ENCODE measurements around the gene GPSM3. TPM values are rescaled to one million over a fixed set of nuclear protein-coding genes. Genes with fewer than 3 reads are reported as not detected.
"Not testable (repeated sequence)": the region's sequence is repeated elsewhere in the genome, so short reads cannot be mapped to it uniquely, and the experiment has no call there.

The GPSM3 gene
- total and polyA plus RNA-seq, 3 donors from 2014 or later: 5.4 to 11.3 (median 7.7) TPM

DNA sequence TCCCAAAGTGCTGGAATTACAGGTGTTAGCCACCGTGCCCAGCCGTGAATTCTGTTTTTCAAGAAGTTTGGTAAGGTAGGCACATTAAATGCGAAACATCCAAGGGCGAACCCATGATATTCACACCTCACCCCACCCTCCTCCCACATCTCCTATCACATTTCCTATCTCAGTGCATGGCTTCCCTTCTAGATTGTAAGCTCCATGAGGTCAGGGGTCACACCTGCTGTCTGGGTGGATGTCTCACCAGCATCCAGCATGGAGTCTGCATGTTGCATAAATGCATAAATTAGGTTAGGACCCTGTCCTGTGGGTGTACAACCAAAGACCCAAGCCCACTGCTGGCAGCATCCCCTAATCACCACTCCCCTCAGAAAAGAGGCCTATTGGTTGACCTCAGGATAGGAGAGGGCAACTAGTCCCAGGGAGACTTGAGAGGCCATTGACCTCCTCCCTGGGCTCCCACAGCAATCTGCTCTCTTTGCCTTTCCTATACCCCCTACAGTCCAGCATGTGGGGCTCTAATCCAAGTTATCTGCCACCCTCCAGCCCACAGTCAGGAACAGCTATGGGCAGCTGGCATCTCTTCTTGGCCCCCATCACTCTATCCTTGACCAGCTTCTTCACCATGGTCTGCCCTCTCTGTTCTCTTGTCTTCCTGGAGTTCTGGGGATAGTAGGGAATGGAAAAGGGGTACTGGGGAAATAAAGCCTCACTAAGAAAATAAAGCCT, 44.9 kb downstream of the GPSM3 start:
- intact Hi-C loops (cut with DNase I; ENCODE audit: low total_unique reads): no loop called here

DNA sequence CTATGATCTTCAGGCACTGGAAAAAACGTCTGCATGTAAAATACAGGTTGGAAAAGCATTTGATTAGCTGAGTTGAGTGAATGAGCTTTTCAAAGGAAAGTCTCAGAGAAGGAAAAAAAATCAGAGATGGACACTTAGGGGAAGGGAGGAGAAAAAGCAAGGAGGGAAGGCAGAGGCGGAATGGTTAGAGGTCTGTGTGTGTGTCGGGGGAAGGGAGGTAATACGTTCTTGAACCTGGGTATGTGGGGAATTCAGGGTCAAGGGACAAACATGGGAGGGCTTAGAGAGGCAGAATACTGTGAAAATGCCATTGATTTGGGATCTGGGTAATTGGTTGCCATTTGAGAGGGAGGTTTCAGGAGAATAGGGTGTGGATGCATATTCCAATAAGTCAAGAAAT, 45.8 kb downstream of the GPSM3 start:
- Histone ChIP-seq H3K27me3 (no peaks in the 10 kb centered on the region), H3K36me3 (ENCODE audit: low read depth, missing control alignments) (no peaks in the 10 kb centered on the region), H3K4me1 (peaks cover 4% of the 10 kb centered on the region), H3K9me3 (no peaks in the 10 kb centered on the region), H3K4me3 (no peak overlapping the region), H3K27ac (no peak overlapping the region)
- DNase-seq: no peak
- intact Hi-C loops (cut with DNase I; ENCODE audit: low total_unique reads): no loop called here
- 44 to 57% methylated on average over 4 of the region's 4 CpGs for WGBS, 2 donors
- TF ChIP-seq, protein P1, sequence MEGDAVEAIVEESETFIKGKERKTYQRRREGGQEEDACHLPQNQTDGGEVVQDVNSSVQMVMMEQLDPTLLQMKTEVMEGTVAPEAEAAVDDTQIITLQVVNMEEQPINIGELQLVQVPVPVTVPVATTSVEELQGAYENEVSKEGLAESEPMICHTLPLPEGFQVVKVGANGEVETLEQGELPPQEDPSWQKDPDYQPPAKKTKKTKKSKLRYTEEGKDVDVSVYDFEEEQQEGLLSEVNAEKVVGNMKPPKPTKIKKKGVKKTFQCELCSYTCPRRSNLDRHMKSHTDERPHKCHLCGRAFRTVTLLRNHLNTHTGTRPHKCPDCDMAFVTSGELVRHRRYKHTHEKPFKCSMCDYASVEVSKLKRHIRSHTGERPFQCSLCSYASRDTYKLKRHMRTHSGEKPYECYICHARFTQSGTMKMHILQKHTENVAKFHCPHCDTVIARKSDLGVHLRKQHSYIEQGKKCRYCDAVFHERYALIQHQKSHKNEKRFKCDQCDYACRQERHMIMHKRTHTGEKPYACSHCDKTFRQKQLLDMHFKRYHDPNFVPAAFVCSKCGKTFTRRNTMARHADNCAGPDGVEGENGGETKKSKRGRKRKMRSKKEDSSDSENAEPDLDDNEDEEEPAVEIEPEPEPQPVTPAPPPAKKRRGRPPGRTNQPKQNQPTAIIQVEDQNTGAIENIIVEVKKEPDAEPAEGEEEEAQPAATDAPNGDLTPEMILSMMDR (IDR thresholded peaks at IDR 0.05): no peak
- no peak for TF ChIP-seq POLR2A (IDR thresholded peaks at IDR 0.05)

More for the DNA sequence above, 44.9 kb downstream of the GPSM3 start:
- Histone ChIP-seq H3K27me3 (no peaks in the 10 kb centered on the region), H3K4me3 (no peak overlapping the region), H3K4me1 (peaks cover 10% of the 10 kb centered on the region), H3K27ac (no peak overlapping the region), H3K36me3 (ENCODE audit: low read depth, missing control alignments) (no peaks in the 10 kb centered on the region), H3K9me3 (no peaks in the 10 kb centered on the region)
- DNase-seq: no peak
- no peak for TF ChIP-seq POLR2A (IDR thresholded peaks at IDR 0.05)
- TF ChIP-seq, protein P1 (IDR thresholded peaks at IDR 0.05): no peak
- WGBS, 2 donors: 82 to 97% methylated on average over 4 of the region's 4 CpGs

DNA sequence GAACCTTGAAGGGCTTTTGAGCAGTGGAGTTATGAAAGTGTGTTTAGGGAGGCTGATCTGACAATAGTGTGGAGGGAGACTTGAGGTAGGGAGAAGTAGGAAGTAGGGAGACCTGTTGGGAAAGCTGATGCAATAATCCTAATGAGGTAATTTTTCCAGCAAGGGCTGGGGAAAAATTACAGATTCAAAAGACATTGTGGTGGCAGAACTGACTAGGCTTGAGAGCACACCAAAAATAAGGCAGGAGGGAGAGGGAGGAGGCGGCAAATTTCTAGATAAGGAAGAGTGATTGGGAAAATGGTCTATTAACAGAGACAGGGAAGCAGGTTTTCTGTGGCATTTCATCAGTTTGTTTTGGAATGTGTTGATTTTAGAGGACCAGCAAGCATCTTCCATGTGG, 46.2 kb downstream of the GPSM3 start:
- Histone ChIP-seq H3K36me3 (ENCODE audit: low read depth, missing control alignments) (no peaks in the 10 kb centered on the region), H3K4me1 (peaks cover under 1% of the 10 kb centered on the region), H3K9me3 (no peaks in the 10 kb centered on the region), H3K27ac (no peak overlapping the region), H3K4me3 (no peak overlapping the region), H3K27me3 (no peaks in the 10 kb centered on the region)
- intact Hi-C loops (cut with DNase I; ENCODE audit: low total_unique reads): no loop called here
- 68 to 79% methylated on average over 1 of the region's 1 CpG for WGBS, 2 donors
- TF ChIP-seq, protein P1 (IDR thresholded peaks at IDR 0.05): no peak
- TF ChIP-seq POLR2A (IDR thresholded peaks at IDR 0.05): no peak
- no peak for DNase-seq

DNA sequence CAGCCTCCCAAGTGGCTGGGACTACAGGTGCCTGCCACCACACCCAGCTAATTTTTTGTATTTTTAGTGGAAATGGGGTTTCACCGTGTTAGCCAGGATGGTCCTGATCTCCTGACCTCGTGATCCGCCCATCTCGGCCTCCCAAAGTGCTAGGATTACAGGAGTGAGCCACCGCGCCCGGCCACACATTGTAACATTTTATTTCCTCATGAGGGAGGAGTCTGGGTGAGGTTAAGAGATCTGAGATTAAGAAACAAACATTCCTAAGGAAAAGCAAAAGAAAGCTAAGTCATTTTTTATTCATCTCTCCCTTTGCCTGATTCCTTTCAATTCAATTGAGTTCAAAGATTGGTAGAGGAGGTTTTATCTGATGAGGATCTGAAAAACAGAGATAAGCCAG, 48.2 kb downstream of the GPSM3 start:
- H3K36me3 ChIP-seq (ENCODE audit: low read depth, missing control alignments); H3K9me3 ChIP-seq; H3K4me3 ChIP-seq; H3K27me3 ChIP-seq; intact Hi-C loops (cut with DNase I; ENCODE audit: low total_unique reads): not testable (repeated sequence)
- DNase-seq: peak; percentile 74
- H3K27ac ChIP-seq: peak overlapping the region in 1 of 2 donors; percentile 41
- WGBS, 2 donors: 53 to 56% methylated on average over 7 of the region's 7 CpGs
- H3K4me1 ChIP-seq: peaks cover 14% of the 10 kb centered on the region

Small RNAs within 50 kb of the gene (microRNA-seq; reads per million reads assigned to microRNA genes)
- gene MIR6721 (ENCODE audit: borderline number of aligned reads in 2 of 2, borderline replicate concordance in 1 of 2) (2.8 to 4.8 reads per million in 2 donors), gene MIR6833 (ENCODE audit: borderline number of aligned reads in 2 of 2, borderline replicate concordance in 1 of 2) (0 reads per million in 2 donors)

Small RNAs within 50 kb of the gene (small RNA-seq; reads per million reads assigned to genes)
- gene AL662884.1 (0 reads per million in 2 donors), gene MIR6833 (0 reads per million in 2 donors)

Other genes starting within 250 kb of the GPSM3 start
- 1 to 10 TPM; 4.8 to 5.8 TPM for gene CFB, start 246.5 kb downstream of the GPSM3 start, total RNA-seq
- 38.6 TPM for gene CFB, start 246.5 kb downstream of the GPSM3 start, polyA plus RNA-seq (ENCODE audit: insufficient read depth, low read depth, low replicate concordance)
- 100 to 1,000 TPM; 181 to 219 TPM for gene NELFE, start 233.7 kb downstream of the GPSM3 start, total RNA-seq
- gene NELFE, start 233.7 kb downstream of the GPSM3 start, polyA plus RNA-seq (ENCODE audit: insufficient read depth, low read depth, low replicate concordance): 292 TPM
- gene SKIC2, start 233.5 kb downstream of the GPSM3 start, total RNA-seq: 10 to 100 TPM; 59.2 to 73.0 TPM
- 39.6 TPM for gene SKIC2, start 233.5 kb downstream of the GPSM3 start, polyA plus RNA-seq (ENCODE audit: insufficient read depth, low read depth, low replicate concordance)
- 10 to 100 TPM; 43.7 to 59.1 TPM for gene DXO, start 220.5 kb downstream of the GPSM3 start, total RNA-seq
- 96.6 TPM for gene DXO, start 220.5 kb downstream of the GPSM3 start, polyA plus RNA-seq (ENCODE audit: insufficient read depth, low read depth, low replicate concordance)
- gene C4A, start 210.6 kb downstream of the GPSM3 start, total RNA-seq: 100 to 1,000 TPM in 1 of 2 donors, 10 to 100 TPM in 1; 24.6 to 123 TPM
- 114 TPM for gene C4A, start 210.6 kb downstream of the GPSM3 start, polyA plus RNA-seq (ENCODE audit: insufficient read depth, low read depth, low replicate concordance)
- 10 to 100 TPM; 21.3 to 96.7 TPM for gene C4B, start 177.8 kb downstream of the GPSM3 start, total RNA-seq
- gene C4B, start 177.8 kb downstream of the GPSM3 start, polyA plus RNA-seq (ENCODE audit: insufficient read depth, low read depth, low replicate concordance): 125 TPM
- 1 to 10 TPM in 1 of 2 donors, under 1 TPM in 1; 0.81 to 1.7 TPM for gene CYP21A2, start 154.2 kb downstream of the GPSM3 start, total RNA-seq
- gene CYP21A2, start 154.2 kb downstream of the GPSM3 start, polyA plus RNA-seq (ENCODE audit: insufficient read depth, low read depth, low replicate concordance): 0.96 TPM
- 10 to 100 TPM; 42.4 to 44.0 TPM for gene TNXB, start 83.3 kb downstream of the GPSM3 start, total RNA-seq
- 78.2 TPM for gene TNXB, start 83.3 kb downstream of the GPSM3 start, polyA plus RNA-seq (ENCODE audit: insufficient read depth, low read depth, low replicate concordance)
- 100 to 1,000 TPM; 120 to 138 TPM for gene ATF6B, start 64.4 kb downstream of the GPSM3 start, total RNA-seq
- 76.3 TPM for gene ATF6B, start 64.4 kb downstream of the GPSM3 start, polyA plus RNA-seq (ENCODE audit: insufficient read depth, low read depth, low replicate concordance)
- gene FKBPL, start 62.4 kb downstream of the GPSM3 start, total RNA-seq: 1 to 10 TPM; 7.2 to 9.5 TPM
- 11.6 TPM for gene FKBPL, start 62.4 kb downstream of the GPSM3 start, polyA plus RNA-seq (ENCODE audit: insufficient read depth, low read depth, low replicate concordance)
- gene PRRT1, start 40.7 kb downstream of the GPSM3 start, total RNA-seq: 1 to 10 TPM; 4.2 to 6.2 TPM
- gene PRRT1, start 40.7 kb downstream of the GPSM3 start, polyA plus RNA-seq (ENCODE audit: insufficient read depth, low read depth, low replicate concordance): 6.1 TPM
- 10 to 100 TPM; 33.9 to 92.8 TPM for gene PPT2, start 38.5 kb downstream of the GPSM3 start, total RNA-seq
- 18.9 TPM for gene PPT2, start 38.5 kb downstream of the GPSM3 start, polyA plus RNA-seq (ENCODE audit: insufficient read depth, low read depth, low replicate concordance)
- 10 to 100 TPM; 24.3 to 25.7 TPM for gene EGFL8, start 28.0 kb downstream of the GPSM3 start, total RNA-seq
- 13.9 TPM for gene EGFL8, start 28.0 kb downstream of the GPSM3 start, polyA plus RNA-seq (ENCODE audit: insufficient read depth, low read depth, low replicate concordance)
- 100 to 1,000 TPM; 107 to 115 TPM for gene AGPAT1, start 16.6 kb downstream of the GPSM3 start, total RNA-seq
- gene AGPAT1, start 16.6 kb downstream of the GPSM3 start, polyA plus RNA-seq (ENCODE audit: insufficient read depth, low read depth, low replicate concordance): 158 TPM
- 10 to 100 TPM; 76.1 to 79.0 TPM for gene RNF5, start 14.2 kb downstream of the GPSM3 start, total RNA-seq
- 67.1 TPM for gene RNF5, start 14.2 kb downstream of the GPSM3 start, polyA plus RNA-seq (ENCODE audit: insufficient read depth, low read depth, low replicate concordance)
- 1 to 10 TPM; 5.8 to 8.6 TPM for gene AGER, start 8.4 kb downstream of the GPSM3 start, total RNA-seq
- 7.8 TPM for gene AGER, start 8.4 kb downstream of the GPSM3 start, polyA plus RNA-seq (ENCODE audit: insufficient read depth, low read depth, low replicate concordance)
- gene PBX2, start 2.4 kb downstream of the GPSM3 start, total RNA-seq: 100 to 1,000 TPM in 1 of 2 donors, 10 to 100 TPM in 1; 97.9 to 111 TPM
- gene PBX2, start 2.4 kb downstream of the GPSM3 start, polyA plus RNA-seq (ENCODE audit: insufficient read depth, low read depth, low replicate concordance): 65.0 TPM
- 10 to 100 TPM; 15.2 to 26.9 TPM for gene NOTCH4, start 31.4 kb upstream of the GPSM3 start, total RNA-seq
- gene NOTCH4, start 31.4 kb upstream of the GPSM3 start, polyA plus RNA-seq (ENCODE audit: insufficient read depth, low read depth, low replicate concordance): 12.4 TPM
- gene TSBP1, start 179.3 kb upstream of the GPSM3 start, total RNA-seq: 10 to 100 TPM; 11.8 to 18.4 TPM
- gene TSBP1, start 179.3 kb upstream of the GPSM3 start, polyA plus RNA-seq (ENCODE audit: insufficient read depth, low read depth, low replicate concordance): 21.0 TPM
- gene BTNL2, start 214.5 kb upstream of the GPSM3 start, total RNA-seq: under 1 TPM in 1 of 2 donors, not detected in 1; 0.74 TPM
- gene BTNL2, start 214.5 kb upstream of the GPSM3 start, polyA plus RNA-seq (ENCODE audit: insufficient read depth, low read depth, low replicate concordance): not detected
- 10 to 100 TPM; 23.4 to 50.2 TPM for gene HLA-DRA, start 247.2 kb upstream of the GPSM3 start, total RNA-seq
- 626 TPM for gene HLA-DRA, start 247.2 kb upstream of the GPSM3 start, polyA plus RNA-seq (ENCODE audit: insufficient read depth, low read depth, low replicate concordance)